ENCODE data around the gene OGFR.

DNA sequence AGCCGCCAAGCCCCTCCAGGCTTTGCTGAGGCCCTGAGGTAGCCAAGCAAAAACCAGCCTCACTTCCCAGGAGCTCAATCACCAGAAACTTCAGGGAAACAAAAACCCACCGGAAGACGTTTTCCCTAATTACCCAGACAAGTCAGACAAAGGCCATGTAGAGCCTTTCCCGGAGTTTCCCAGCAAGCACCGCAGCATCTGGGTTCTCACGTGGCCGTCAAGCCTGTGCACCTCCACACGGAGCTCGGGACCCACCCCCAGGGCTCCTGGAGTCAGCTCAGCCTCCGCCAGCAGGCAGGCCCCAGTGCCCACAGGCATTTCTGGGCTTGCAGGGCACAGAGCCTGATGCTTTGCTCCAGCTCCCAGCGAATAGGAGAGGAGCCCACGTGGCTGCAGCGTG is 18.5 kb upstream of the OGFR start:
- TF ChIP-seq POLR2A (IDR thresholded peaks at IDR 0.05; ENCODE audit: low read depth, low read length) (no peak), POLR2AphosphoS5 (IDR thresholded peaks at IDR 0.05; ENCODE audit: low read depth, low read length) (no peak)

Measured in GM12892 (cell line).